DND-41 (cell line): Measurements from ENCODE around the gene PSMB9.

ENCODE experiments used
- ATAC-seq: fragments of 200-7000 bp; cut with Tn5 transposase; 3 replicates; pipeline ENCODE4 v1.9.1; 2021; ENCODE audit warnings: low read depth; ENCODE audit not compliant: insufficient read depth
- DNase-seq: peaks from one replicate; pipeline ENCODE4 v3.0.0-alpha.2; 2020
- H2AFZ ChIP-seq: 2 replicates; pipeline ENCODE4 v1.6.0; 2012; ENCODE audit warnings: low read depth, low read length
- H3K27ac ChIP-seq: 2 replicates; pipeline ENCODE4 v1.5.1; 2012; ENCODE audit warnings: low read length, inconsistent platforms
- H3K27me3 ChIP-seq: fragments of 200-600 bp; sonication (generic); 2 replicates; pipeline ENCODE4 v1.6.0; 2012; ENCODE audit warnings: low read length, mild to moderate bottlenecking, inconsistent platforms; ENCODE audit not compliant: insufficient read depth, poor library complexity
- H3K36me3 ChIP-seq: 2 replicates; pipeline ENCODE4 v1.5.1; 2012; ENCODE audit warnings: low read length, inconsistent platforms; ENCODE audit not compliant: insufficient read depth
- H3K4me1 ChIP-seq: 2 replicates; pipeline ENCODE4 v1.5.1; 2012; ENCODE audit warnings: mild to moderate bottlenecking, low read length; ENCODE audit not compliant: insufficient read depth
- H3K4me2 ChIP-seq: 2 replicates; pipeline ENCODE4 v1.6.0; 2012; ENCODE audit warnings: mild to moderate bottlenecking, moderate library complexity, low read length, inconsistent platforms; ENCODE audit not compliant: insufficient read depth
- H3K4me3 ChIP-seq, 2 experiments: fragments of 200-600 bp in 1 of 2; shearing (Covaris generic) in 1 of 2; 2 replicates each; pipeline ENCODE4 v1.5.1; 2012 to 2016; ENCODE audit warnings: inconsistent platforms in 2 of 2, low read length in 2 of 2, mild to moderate bottlenecking in 2 of 2, low read depth in 1 of 2, moderate library complexity in 1 of 2
- H3K79me2 ChIP-seq: 2 replicates; pipeline ENCODE4 v1.6.0; 2012; ENCODE audit warnings: low read length, inconsistent platforms; ENCODE audit not compliant: insufficient read depth
- H3K9ac ChIP-seq: 2 replicates; pipeline ENCODE4 v1.6.0; 2012; ENCODE audit warnings: low read depth, mild to moderate bottlenecking, inconsistent platforms, low read length, moderate library complexity
- H3K9me3 ChIP-seq: 2 replicates; pipeline ENCODE4 v1.5.1; 2012; ENCODE audit warnings: low read length, moderate library complexity, mild to moderate bottlenecking, inconsistent platforms; ENCODE audit not compliant: insufficient read depth, severe bottlenecking
- H4K20me1 ChIP-seq: 2 replicates; pipeline ENCODE4 v1.6.0; 2012; ENCODE audit warnings: low read length; ENCODE audit not compliant: insufficient read depth
- CTCF ChIP-seq: IDR thresholded peaks from 2 replicates; pipeline ENCODE4 v1.5.1; 2012; ENCODE audit warnings: borderline replicate concordance, low read length, moderate library complexity, mild to moderate bottlenecking; ENCODE audit not compliant: poor library complexity, severe bottlenecking; ENCODE audit errors: extremely low read depth
- EZH2 ChIP-seq: IDR thresholded peaks from 3 replicates; pipeline ENCODE4 v1.6.1; 2012; ENCODE audit warnings: borderline replicate concordance, low read depth, mild to moderate bottlenecking, moderate library complexity, low read length, inconsistent platforms; ENCODE audit not compliant: severe bottlenecking

The PSMB9 gene

DNA sequence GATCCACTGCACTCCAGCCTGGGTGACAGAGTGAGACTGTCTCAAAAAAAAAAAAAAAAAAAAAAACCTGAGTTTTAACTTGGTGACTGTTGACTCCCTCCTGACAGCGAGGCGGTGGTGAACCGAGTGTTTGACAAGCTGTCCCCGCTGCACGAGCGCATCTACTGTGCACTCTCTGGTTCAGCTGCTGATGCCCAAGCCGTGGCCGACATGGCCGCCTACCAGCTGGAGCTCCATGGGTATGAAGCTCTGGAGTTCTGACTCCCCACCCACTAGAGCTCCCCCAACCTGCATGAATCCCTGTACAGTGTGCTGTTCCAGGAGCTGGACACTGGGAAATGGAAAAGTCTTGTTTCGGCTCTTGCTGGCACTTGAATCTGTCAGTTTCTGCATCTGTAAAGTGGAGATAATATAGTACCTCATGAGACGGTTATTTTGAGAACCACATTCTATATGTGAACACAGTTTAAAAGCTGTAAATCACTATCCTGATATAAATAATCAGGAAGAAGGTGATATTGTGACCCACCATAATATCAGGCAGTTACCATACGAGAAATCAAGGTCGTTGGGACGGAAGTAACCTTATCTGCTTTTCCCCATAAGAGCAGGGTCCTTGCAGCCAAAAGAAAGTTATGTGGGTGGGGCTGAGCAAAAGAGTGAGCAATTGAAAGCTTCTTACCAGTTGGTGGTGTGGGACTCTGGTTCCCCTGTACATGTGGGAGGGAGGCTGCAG is 3.3 kb downstream of the PSMB9 start:
- Histone ChIP-seq H3K4me3 (no peak overlapping the region), H2AFZ (no peak overlapping the region), H3K9me3 (no peaks in the 10 kb centered on the region), H3K9ac (no peak overlapping the region), H3K4me1 (peaks cover 26% of the 10 kb centered on the region), H3K79me2 (peaks cover 25% of the 10 kb centered on the region), H3K27ac (no peak overlapping the region), H3K4me2 (no peak overlapping the region), H3K36me3 (peaks cover 52% of the 10 kb centered on the region), H4K20me1 (no peaks in the 10 kb centered on the region), H3K27me3 (no peaks in the 10 kb centered on the region)
- no peak for DNase-seq
- ATAC-seq = no peak
- TF ChIP-seq EZH2 (no peak), CTCF (no peak)

DNA sequence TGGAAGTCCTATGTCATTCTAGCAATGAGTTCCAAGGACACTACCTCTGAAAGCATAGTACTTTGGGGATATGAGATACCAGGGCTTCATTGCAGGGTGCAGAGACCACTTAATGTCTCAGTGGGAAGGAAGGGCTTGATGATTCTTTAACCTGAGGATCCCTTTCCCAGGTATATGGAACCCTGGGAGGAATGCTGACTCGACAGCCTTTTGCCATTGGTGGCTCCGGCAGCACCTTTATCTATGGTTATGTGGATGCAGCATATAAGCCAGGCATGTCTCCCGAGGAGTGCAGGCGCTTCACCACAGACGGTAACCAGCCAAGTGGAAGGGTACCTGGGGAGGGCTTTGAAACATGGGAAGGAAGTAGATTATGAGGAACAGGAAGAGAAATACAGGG is 4.2 kb downstream of the PSMB9 start:
- ATAC-seq (no peak), DNase-seq (no peak)
- no peak overlapping the region for H3K9ac ChIP-seq
- H3K4me2 ChIP-seq = no peak overlapping the region
- no peak overlapping the region for H3K27ac ChIP-seq
- no peaks in the 10 kb centered on the region for H3K27me3 ChIP-seq
- TF ChIP-seq EZH2 = no peak
- TF ChIP-seq CTCF = no peak
- H3K4me3 ChIP-seq = no peak overlapping the region
- peaks cover 18% of the 10 kb centered on the region for H3K4me1 ChIP-seq
- no peak overlapping the region for H2AFZ ChIP-seq
- no peaks in the 10 kb centered on the region for H4K20me1 ChIP-seq
- H3K9me3 ChIP-seq = no peaks in the 10 kb centered on the region
- H3K36me3 ChIP-seq = peaks cover 52% of the 10 kb centered on the region
- peaks cover 19% of the 10 kb centered on the region for H3K79me2 ChIP-seq

- no peaks in the 10 kb centered on the region for H4K20me1 ChIP-seq
- H3K4me3 ChIP-seq = no peak overlapping the region
- DNase-seq = no peak
- no peaks in the 10 kb centered on the region for H3K9me3 ChIP-seq
- peaks cover 7% of the 10 kb centered on the region for H3K4me1 ChIP-seq
- peaks cover 52% of the 10 kb centered on the region for H3K36me3 ChIP-seq
- no peaks in the 10 kb centered on the region for H3K27me3 ChIP-seq
- no peak overlapping the region for H3K9ac ChIP-seq
- TF ChIP-seq CTCF (no peak), EZH2 (no peak)
- H3K27ac ChIP-seq = no peak overlapping the region
- H2AFZ ChIP-seq = no peak overlapping the region
- H3K79me2 ChIP-seq = peaks cover 6% of the 10 kb centered on the region
- H3K4me2 ChIP-seq = no peak overlapping the region
- no peak for ATAC-seq
These were observed 6.7 kb downstream of the PSMB9 start for GRCh38 chr6:32860674-32861073.

DNA sequence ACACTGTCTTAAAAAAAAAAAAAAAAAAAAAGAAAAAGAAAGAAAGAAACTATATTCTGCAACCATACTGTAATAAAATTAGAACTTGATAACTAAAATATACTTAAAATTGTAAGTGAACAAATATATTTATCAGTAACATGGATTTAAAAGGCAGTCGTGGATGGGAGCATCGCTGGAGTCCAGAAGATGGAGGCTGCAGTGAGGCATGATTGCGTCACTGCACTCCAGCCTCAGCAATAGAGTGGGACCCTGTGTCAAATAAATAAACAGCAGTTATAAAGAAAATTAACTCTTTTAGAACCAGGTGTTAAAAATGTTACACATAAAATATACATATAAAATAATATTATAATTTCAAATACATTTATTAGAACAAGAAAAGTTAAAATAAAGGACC is 8.7 kb downstream of the PSMB9 start:
- no peak overlapping the region for H3K4me2 ChIP-seq

More for the DNA sequence above, 8.7 kb downstream of the PSMB9 start:
- ATAC-seq = no peak
- Histone ChIP-seq H3K4me1 (no peaks in the 10 kb centered on the region), H3K9ac (no peak overlapping the region), H3K27ac (no peak overlapping the region), H2AFZ (no peak overlapping the region), H3K36me3 (peaks cover 31% of the 10 kb centered on the region), H3K4me3 (no peak overlapping the region), H3K9me3 (no peaks in the 10 kb centered on the region), H3K27me3 (no peaks in the 10 kb centered on the region), H4K20me1 (no peaks in the 10 kb centered on the region), H3K79me2 (no peaks in the 10 kb centered on the region)
- DNase-seq = no peak
- TF ChIP-seq EZH2 = no peak
- TF ChIP-seq CTCF = no peak
